Liver (tissue), 9 donors: ENCODE results near the gene SPAG17. TPM values are rescaled to one million over a fixed set of nuclear protein-coding genes. Genes with fewer than 3 reads are reported as not detected.

Experiments
- DNase-seq: peaks from one replicate; pipeline ENCODE4 v3.0.0-alpha.2; 2017; ENCODE audit warnings: low spot score
- H3K27ac ChIP-seq, 2 donors: one replicate each; pipeline ENCODE4 v1.7.0; 2013; ENCODE audit warnings: inconsistent platforms in 2 of 2, low read length in 2 of 2, control low read depth in 1 of 2, low read depth in 1 of 2, mild to moderate bottlenecking in 1 of 2
- H3K27me3 ChIP-seq, 4 donors: one replicate each; pipeline versions ENCODE4 v1.6.1 to v1.7.0; 2013; ENCODE audit warnings: low read length in 3 of 4, inconsistent platforms in 1 of 4, mild to moderate bottlenecking in 1 of 4, moderate library complexity in 1 of 4; ENCODE audit not compliant: control insufficient read depth in 4 of 4, insufficient read depth in 4 of 4
- H3K36me3 ChIP-seq, 4 donors: one replicate each; pipeline versions ENCODE4 v1.6.1 to v1.7.0; 2013; ENCODE audit warnings: low read length in 3 of 4, mild to moderate bottlenecking in 3 of 4, low read depth in 1 of 4, moderate library complexity in 1 of 4; ENCODE audit not compliant: control insufficient read depth in 4 of 4, insufficient read depth in 3 of 4
- H3K4me1 ChIP-seq, 4 donors: one replicate each; pipeline versions ENCODE4 v1.6.1 to v1.7.0; 2013; ENCODE audit warnings: low read length in 3 of 4, mild to moderate bottlenecking in 3 of 4, moderate library complexity in 1 of 4; ENCODE audit not compliant: control insufficient read depth in 4 of 4, insufficient read depth in 4 of 4
- H3K4me3 ChIP-seq, 3 donors: one replicate each; pipeline versions ENCODE4 v1.6.1 to v1.7.0; 2013; ENCODE audit warnings: low read length in 3 of 3, control low read depth in 1 of 3, low read depth in 1 of 3, mild to moderate bottlenecking in 1 of 3
- H3K9ac ChIP-seq, 2 donors: one replicate each; pipeline ENCODE4 v1.7.0; 2013; ENCODE audit warnings: low read length in 2 of 2, mild to moderate bottlenecking in 2 of 2, moderate library complexity in 2 of 2, control low read depth in 1 of 2, low read depth in 1 of 2
- H3K9me3 ChIP-seq, 4 donors: one replicate each; pipeline versions ENCODE4 v1.6.1 to v1.7.0; 2013; ENCODE audit warnings: low read length in 3 of 4; ENCODE audit not compliant: control insufficient read depth in 4 of 4
- ATF3 ChIP-seq: IDR thresholded peaks from 2 replicates; pipeline ENCODE4 v1.6.1; 2016; ENCODE audit warnings: antibody characterized with exemption
- EGR1 ChIP-seq, 2 donors: IDR thresholded peaks; 2 replicates each; pipeline ENCODE4 v1.6.1; 2016 to 2018; ENCODE audit warnings: antibody characterized with exemption in 2 of 2, low read depth in 2 of 2
- FOXA1 ChIP-seq: IDR thresholded peaks from 2 replicates; pipeline ENCODE4 v1.6.1; 2016; ENCODE audit warnings: antibody characterized with exemption
- FOXA2 ChIP-seq: IDR thresholded peaks from 2 replicates; pipeline ENCODE4 v1.6.1; 2016; ENCODE audit warnings: antibody characterized with exemption
- GABPA ChIP-seq, 2 donors: IDR thresholded peaks in 1 of 2; conservative IDR thresholded peaks in 1 of 2; 2 replicates each; pipeline ENCODE4 v1.6.1; 2016; ENCODE audit warnings: antibody characterized with exemption in 2 of 2, mild to moderate bottlenecking in 1 of 2, moderate library complexity in 1 of 2
- HNF4A ChIP-seq, 2 donors: conservative IDR thresholded peaks; 2 replicates each; pipeline ENCODE4 v1.6.1; 2016; ENCODE audit warnings: antibody characterized with exemption in 2 of 2, mild to moderate bottlenecking in 2 of 2
- HNF4G ChIP-seq: IDR thresholded peaks from 2 replicates; pipeline ENCODE4 v1.6.1; 2016; ENCODE audit warnings: antibody characterized with exemption
- JUND ChIP-seq, 2 donors: IDR thresholded peaks; 2 replicates each; pipeline ENCODE4 v1.6.1; 2016; ENCODE audit warnings: antibody characterized with exemption in 2 of 2
- NR2F2 ChIP-seq: IDR thresholded peaks from 2 replicates; pipeline ENCODE4 v1.6.1; 2016; ENCODE audit warnings: antibody characterized with exemption
- RAD21 ChIP-seq, 2 donors: IDR thresholded peaks; 2 replicates each; pipeline ENCODE4 v1.6.1; 2016; ENCODE audit warnings: antibody characterized with exemption in 2 of 2, mild to moderate bottlenecking in 2 of 2
- REST ChIP-seq: IDR thresholded peaks from 2 replicates; pipeline ENCODE4 v1.6.1; 2016; ENCODE audit warnings: antibody characterized with exemption, mild to moderate bottlenecking
- RXRA ChIP-seq, 2 donors: IDR thresholded peaks; 2 replicates each; pipeline ENCODE4 v1.6.1; 2017 to 2018; ENCODE audit warnings: antibody characterized with exemption in 2 of 2, mild to moderate bottlenecking in 1 of 2
- SP1 ChIP-seq: IDR thresholded peaks from 2 replicates; pipeline ENCODE4 v1.6.1; 2018; ENCODE audit warnings: antibody characterized with exemption, mild to moderate bottlenecking
- TAF1 ChIP-seq: conservative IDR thresholded peaks from 2 replicates; pipeline ENCODE4 v1.6.1; 2016; ENCODE audit warnings: antibody characterized with exemption, mild to moderate bottlenecking
- YY1 ChIP-seq: IDR thresholded peaks from 2 replicates; pipeline ENCODE4 v1.6.1; 2016; ENCODE audit warnings: antibody characterized with exemption, mild to moderate bottlenecking
- ZBTB33 ChIP-seq: IDR thresholded peaks from 2 replicates; pipeline ENCODE4 v1.6.1; 2016; ENCODE audit warnings: antibody characterized with exemption
- WGBS: extraction: QIAGEN DNeasy Blood & Tissue Kit; methylation state at CpG from one replicate; pipeline ENCODE4 v1.1.7; 2013; 5-methylcytosine and 5-hydroxymethylcytosine counted together
- polyA plus RNA-seq, 2 donors: library from polyadenylated mRNA; stranded (reverse) in 1 of 2; unstranded in 1 of 2; fragments of 200-250 nt in 1 of 2; fragments of >200 nt in 1 of 2; fragmentation: Nextera tagmentation in 1 of 2; extraction: Ambion mirVana in 1 of 2; gene quantifications; one replicate each; pipeline versions ENCODE4 v1.2.1 to v1.2.3, GENCODE V29; 2013 to 2015
- total RNA-seq, 2 donors: library from RNA; depleted of rRNA; stranded (reverse); fragments of >200 nt; gene quantifications; one replicate each; pipeline ENCODE4 v1.2.3, GENCODE V29; 2014
- TF ChIP-seq, protein P1 (sequence below): fragments of 150-350 bp; IDR thresholded peaks from 2 replicates; pipeline ENCODE4 v1.5.1; 2017; ENCODE audit warnings: improper control_type of control experiment, low read depth, low read length; ENCODE audit not compliant: missing input control
- TF ChIP-seq, protein P2 (sequence below): IDR thresholded peaks from 2 replicates; pipeline ENCODE4 v1.6.1; 2016; ENCODE audit warnings: antibody characterized with exemption
- donor health status: healthy.
- donor health status: healthy.
- donor health status: healthy.
- donor health status: healthy.
- donor health status: healthy.

Gene SPAG17
- total and polyA plus RNA-seq, 4 donors: 0.17 to 0.75 TPM; not detected in 2

DNA sequence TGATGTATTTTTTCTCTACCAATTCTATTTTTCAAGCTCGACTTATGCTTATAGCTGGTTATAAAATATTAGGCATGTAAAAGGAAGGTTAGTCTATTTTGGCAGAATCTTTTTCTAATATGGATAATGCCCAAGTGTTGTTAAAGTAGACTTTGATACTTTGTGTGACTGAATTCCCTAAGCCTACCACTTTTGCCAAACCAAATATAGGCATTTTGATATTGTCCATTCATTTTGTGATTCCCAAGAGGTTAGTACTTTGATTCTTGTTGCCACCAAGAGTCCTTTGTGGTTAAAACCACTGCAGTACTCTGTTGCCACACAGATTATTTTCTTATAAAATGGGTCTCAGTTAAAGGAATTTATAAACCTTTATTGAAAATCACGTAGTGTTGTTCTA is 251.3 kb downstream of the SPAG17 start:
- Histone ChIP-seq H3K27ac (no peak overlapping the region), H3K9me3 (no peaks in the 10 kb centered on the region), H3K9ac (no peak overlapping the region), H3K27me3 (no peaks in the 10 kb centered on the region), H3K4me1 (peaks cover 3 to 32% (median 21%) of the 10 kb centered on the region in 4 donors), H3K36me3 (peaks cover 9 to 28% (median 20%) of the 10 kb centered on the region in 4 donors), H3K4me3 (no peak overlapping the region)
- 57% methylated on average over 2 of the region's 2 CpGs for WGBS
- TF ChIP-seq REST (no peak), JUND (IDR thresholded peaks at IDR 0.05) (no peak), FOXA2 (no peak), GABPA (IDR thresholded peaks at IDR 0.05 in 1 of 2, conservative IDR thresholded peaks at IDR 0.05 in 1 of 2) (no peak), FOXA1 (no peak), ATF3 (no peak), SP1 (peak; percentile 79), HNF4G (peak; percentile 43), YY1 (peak; percentile 86), HNF4A (conservative IDR thresholded peaks at IDR 0.05) (peak; percentile 82 to 83), EGR1 (IDR thresholded peaks at IDR 0.05; ENCODE audit: low read depth in 2 of 2) (no peak), ZBTB33 (no peak), RXRA (IDR thresholded peaks at IDR 0.05) (peak in 1 of 2 donors; percentile 46), RAD21 (IDR thresholded peaks at IDR 0.05) (peak in 1 of 2 donors; percentile 18)
- TF ChIP-seq, protein P1, sequence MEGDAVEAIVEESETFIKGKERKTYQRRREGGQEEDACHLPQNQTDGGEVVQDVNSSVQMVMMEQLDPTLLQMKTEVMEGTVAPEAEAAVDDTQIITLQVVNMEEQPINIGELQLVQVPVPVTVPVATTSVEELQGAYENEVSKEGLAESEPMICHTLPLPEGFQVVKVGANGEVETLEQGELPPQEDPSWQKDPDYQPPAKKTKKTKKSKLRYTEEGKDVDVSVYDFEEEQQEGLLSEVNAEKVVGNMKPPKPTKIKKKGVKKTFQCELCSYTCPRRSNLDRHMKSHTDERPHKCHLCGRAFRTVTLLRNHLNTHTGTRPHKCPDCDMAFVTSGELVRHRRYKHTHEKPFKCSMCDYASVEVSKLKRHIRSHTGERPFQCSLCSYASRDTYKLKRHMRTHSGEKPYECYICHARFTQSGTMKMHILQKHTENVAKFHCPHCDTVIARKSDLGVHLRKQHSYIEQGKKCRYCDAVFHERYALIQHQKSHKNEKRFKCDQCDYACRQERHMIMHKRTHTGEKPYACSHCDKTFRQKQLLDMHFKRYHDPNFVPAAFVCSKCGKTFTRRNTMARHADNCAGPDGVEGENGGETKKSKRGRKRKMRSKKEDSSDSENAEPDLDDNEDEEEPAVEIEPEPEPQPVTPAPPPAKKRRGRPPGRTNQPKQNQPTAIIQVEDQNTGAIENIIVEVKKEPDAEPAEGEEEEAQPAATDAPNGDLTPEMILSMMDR: no peak
- TF ChIP-seq, protein P2, sequence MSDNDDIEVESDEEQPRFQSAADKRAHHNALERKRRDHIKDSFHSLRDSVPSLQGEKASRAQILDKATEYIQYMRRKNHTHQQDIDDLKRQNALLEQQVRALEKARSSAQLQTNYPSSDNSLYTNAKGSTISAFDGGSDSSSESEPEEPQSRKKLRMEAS: peak; percentile 25
- DNase-seq: no peak

- H3K27me3 ChIP-seq: no peaks in the 10 kb centered on the region
- WGBS: 81% methylated on average over 4 of the region's 4 CpGs
- TF ChIP-seq, protein P2: no peak
- TF ChIP-seq TAF1: no peak
- TF ChIP-seq SP1: no peak
- TF ChIP-seq HNF4G: no peak
- TF ChIP-seq NR2F2: no peak
- no peak for TF ChIP-seq RXRA (IDR thresholded peaks at IDR 0.05)
- TF ChIP-seq ATF3: no peak
- no peak for TF ChIP-seq GABPA (IDR thresholded peaks at IDR 0.05 in 1 of 2, conservative IDR thresholded peaks at IDR 0.05 in 1 of 2)
- no peak for TF ChIP-seq EGR1 (IDR thresholded peaks at IDR 0.05; ENCODE audit: low read depth in 2 of 2)
- TF ChIP-seq YY1: no peak
- no peak for TF ChIP-seq JUND (IDR thresholded peaks at IDR 0.05)
- no peak overlapping the region for H3K4me3 ChIP-seq
- H3K36me3 ChIP-seq: peaks cover 4 to 16% (median 11%) of the 10 kb centered on the region in 4 donors
- peaks cover 3 to 40% (median 28%) of the 10 kb centered on the region in 4 donors for H3K4me1 ChIP-seq
- no peak for DNase-seq
- no peak overlapping the region for H3K27ac ChIP-seq
- no peak overlapping the region for H3K9ac ChIP-seq
- H3K9me3 ChIP-seq: no peaks in the 10 kb centered on the region
These were observed 252.5 kb downstream of the SPAG17 start for GRCh38 chr1:117932576-117932975.
